NCI-H1436 (cell line): ENCODE results near the gene COA5.

ENCODE experiments used
- DNase-seq: peaks from one replicate; lab custom pipeline; 2025; lab: John Stamatoyannopoulos, UW

Gene COA5

DNA sequence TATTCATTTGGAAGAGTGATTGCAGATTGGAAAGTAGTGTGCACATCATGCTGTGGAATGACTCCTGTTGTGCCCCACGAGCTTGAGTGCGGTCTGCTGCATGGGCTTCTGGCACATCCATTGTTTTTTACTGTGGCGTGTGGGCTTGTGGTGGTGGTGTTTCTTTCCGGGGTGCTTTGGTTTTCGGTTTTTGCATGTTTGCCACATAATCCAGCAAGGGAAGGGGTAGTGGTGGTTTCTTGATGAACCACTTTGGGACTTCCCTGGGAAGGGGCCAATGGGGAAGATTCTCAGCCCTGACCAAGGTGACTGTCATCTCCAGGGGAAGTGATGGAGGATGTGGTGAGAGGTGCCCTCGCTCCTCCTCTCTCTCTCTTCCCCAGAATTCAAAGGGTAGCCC is 57.0 kb downstream of the COA5 start:
- DNase-seq: no peak

DNA sequence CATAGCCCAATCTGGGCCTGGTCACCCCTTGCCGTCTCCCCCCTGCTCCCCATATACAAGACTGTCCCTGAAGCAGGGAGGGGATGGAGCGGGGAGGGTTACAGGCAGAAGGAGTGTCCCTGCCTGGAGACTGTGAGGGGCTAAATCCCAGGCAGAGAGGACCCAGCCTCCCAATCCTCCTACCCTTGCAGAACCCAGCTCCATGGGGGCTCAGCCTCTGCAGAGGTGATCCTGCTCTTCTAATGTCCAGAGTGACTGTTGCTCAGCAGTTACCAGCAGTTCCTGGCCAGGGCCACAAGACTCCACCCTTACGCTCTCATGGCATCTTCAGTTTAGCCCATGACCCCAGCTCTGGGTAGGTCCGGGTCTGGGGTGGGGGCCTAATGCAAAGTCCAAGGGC is 58.1 kb downstream of the COA5 start:
- DNase-seq: no peak
